ENCODE measurements around the gene SCN8A. TPM values are rescaled to one million over a fixed set of nuclear protein-coding genes. Genes with fewer than 3 reads are reported as not detected.

SCN8A gene
- total RNA-seq, 1 donor from 2014 or later: 2.7 TPM

DNA sequence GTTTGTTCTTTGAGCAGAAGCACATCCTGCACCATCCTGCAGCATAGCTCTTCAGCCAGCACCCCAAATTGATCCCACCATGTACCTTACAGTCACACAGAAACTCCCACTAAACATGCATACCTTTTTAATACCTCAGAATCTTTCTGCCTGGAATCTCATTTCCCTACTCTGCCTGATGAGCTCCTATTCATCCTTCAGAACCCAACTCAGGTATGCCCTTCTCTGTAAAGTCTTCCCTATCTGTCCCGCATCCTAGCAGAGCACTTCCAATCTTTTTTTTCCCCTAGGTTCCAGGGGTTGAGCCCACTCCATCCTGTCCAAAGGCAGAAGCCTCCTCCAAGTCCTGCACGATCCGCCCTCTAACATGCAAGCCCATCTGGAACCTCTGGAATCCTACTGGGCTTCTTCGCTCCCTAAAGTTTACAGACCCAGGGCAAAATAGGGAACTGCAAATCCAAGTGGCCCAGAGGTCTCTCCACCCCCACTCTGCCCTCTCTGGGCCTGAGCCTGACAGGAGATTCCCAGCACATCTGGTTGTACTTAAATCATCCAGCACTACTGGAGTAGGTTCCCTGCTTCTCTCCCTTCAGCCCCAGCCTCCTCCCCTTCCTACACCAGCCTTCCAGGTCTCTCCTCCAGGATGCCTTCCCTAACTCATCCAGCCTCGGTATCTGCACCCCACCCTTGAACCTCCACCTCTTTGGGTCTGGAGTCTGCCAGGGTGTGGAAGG, 261.5 kb downstream of the SCN8A start:
- Mint-ChIP-seq H3K4me1 (peaks cover 31% of the 10 kb centered on the region), H3K36me3 (no peaks in the 10 kb centered on the region), H3K27me3 (ENCODE audit: low read depth) (peaks cover 4% of the 10 kb centered on the region), H3K27ac (peak overlapping the region; percentile 30), H3K4me3 (no peak overlapping the region), H3K9me3 (no peaks in the 10 kb centered on the region)
- TF ChIP-seq, protein P1, sequence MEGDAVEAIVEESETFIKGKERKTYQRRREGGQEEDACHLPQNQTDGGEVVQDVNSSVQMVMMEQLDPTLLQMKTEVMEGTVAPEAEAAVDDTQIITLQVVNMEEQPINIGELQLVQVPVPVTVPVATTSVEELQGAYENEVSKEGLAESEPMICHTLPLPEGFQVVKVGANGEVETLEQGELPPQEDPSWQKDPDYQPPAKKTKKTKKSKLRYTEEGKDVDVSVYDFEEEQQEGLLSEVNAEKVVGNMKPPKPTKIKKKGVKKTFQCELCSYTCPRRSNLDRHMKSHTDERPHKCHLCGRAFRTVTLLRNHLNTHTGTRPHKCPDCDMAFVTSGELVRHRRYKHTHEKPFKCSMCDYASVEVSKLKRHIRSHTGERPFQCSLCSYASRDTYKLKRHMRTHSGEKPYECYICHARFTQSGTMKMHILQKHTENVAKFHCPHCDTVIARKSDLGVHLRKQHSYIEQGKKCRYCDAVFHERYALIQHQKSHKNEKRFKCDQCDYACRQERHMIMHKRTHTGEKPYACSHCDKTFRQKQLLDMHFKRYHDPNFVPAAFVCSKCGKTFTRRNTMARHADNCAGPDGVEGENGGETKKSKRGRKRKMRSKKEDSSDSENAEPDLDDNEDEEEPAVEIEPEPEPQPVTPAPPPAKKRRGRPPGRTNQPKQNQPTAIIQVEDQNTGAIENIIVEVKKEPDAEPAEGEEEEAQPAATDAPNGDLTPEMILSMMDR (IDR thresholded peaks at IDR 0.05; ENCODE audit: unreplicated experiment): no peak
- DNase-seq (ENCODE audit: low spot score in 2 of 2, unreplicated experiment in 2 of 2): no peak

DNA sequence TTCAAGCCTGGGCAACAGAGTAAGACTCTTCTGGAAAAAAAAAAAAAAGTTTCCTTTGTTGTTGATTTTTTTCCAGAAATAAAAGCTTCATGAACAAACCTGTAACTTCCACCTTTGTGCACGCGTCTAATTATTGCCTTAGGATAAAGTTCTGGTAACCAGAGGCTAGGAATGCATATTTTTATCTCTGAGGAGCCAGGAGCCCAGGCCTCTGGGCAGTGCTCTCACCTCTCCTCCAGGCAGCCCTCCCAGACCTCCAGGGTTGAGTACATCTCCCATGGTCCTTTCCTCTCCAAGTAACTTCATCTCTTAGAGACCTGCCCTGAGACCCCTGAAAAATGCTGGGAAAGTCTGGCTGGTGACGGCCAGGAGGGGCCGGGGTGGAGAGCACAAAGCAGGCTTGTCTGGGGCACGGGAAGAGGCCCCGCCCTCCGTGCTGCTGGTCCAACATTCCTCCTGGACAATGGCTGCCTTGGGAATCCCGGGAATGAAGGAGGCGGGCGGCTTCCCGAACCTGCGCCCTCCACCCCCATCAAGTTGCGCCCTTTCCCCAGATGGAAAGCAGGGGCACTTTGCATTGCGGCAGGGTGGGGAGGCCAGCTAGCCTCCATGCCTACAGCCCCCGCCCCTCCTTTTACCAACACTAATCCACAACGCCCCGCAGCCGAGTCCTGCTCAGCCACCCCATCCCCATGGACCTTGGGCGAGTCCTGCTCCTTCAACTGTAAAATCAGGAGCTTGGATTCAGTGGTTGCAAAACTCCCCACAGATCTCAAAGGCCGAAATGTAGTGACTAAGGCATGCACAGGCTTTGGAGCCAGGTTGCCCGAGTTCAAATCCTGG, 264.8 kb downstream of the SCN8A start:
- peaks cover 31% of the 10 kb centered on the region for H3K4me1 Mint-ChIP-seq
- no peaks in the 10 kb centered on the region for H3K36me3 Mint-ChIP-seq
- peak overlapping the region; percentile 76 for H3K27ac Mint-ChIP-seq
- peak overlapping the region; percentile 65 for H3K4me3 Mint-ChIP-seq
- no peaks in the 10 kb centered on the region for H3K9me3 Mint-ChIP-seq
- H3K27me3 Mint-ChIP-seq (ENCODE audit: low read depth): peaks cover 4% of the 10 kb centered on the region
- DNase-seq (ENCODE audit: low spot score in 2 of 2, unreplicated experiment in 2 of 2): no peak
- TF ChIP-seq, protein P1 (IDR thresholded peaks at IDR 0.05; ENCODE audit: unreplicated experiment): no peak

DNA sequence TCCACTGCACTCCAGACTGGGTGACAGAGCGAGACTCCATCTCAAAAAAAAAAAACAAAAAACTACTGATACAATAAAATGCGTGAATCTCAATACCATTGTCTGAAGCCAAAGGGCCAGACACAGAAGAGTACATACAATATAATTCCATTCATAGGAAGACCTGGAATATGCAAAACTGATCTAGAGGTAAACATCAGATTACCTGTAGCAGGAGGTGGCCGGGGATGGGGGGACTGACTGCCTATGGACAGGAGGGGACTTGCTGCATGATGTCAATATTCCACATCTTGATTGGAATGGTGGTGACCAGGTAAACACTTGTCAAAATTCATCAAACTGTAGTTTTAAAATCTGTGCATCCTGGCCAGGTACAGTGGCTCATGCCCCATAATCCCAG, 270.0 kb downstream of the SCN8A start:
- Mint-ChIP-seq H3K36me3 (no peaks in the 10 kb centered on the region), H3K4me1 (peaks cover 28% of the 10 kb centered on the region), H3K4me3 (no peak overlapping the region), H3K9me3 (no peaks in the 10 kb centered on the region), H3K27me3 (ENCODE audit: low read depth) (peaks cover 14% of the 10 kb centered on the region), H3K27ac (no peak overlapping the region)
- TF ChIP-seq, protein P1 (IDR thresholded peaks at IDR 0.05; ENCODE audit: unreplicated experiment): no peak
- DNase-seq (ENCODE audit: low spot score in 2 of 2, unreplicated experiment in 2 of 2): no peak

Other genes with a start within 250 kb of the SCN8A start
- gene CELA1, start 244.6 kb upstream of the SCN8A start, total RNA-seq: not detected in 3 replicates
- 12.8 to 14.3 TPM (median 13.8 TPM) in 3 replicates for gene GALNT6, start 199.8 kb upstream of the SCN8A start, total RNA-seq
- 17.5 to 21.2 TPM (median 17.6 TPM) in 3 replicates for gene SLC4A8, start 166.4 kb upstream of the SCN8A start, total RNA-seq